HG02610 (cell line): ENCODE measurements around the gene KLF18.
"Not testable (repeated sequence)": the region's sequence is repeated elsewhere in the genome, so short reads cannot be mapped to it uniquely, and the experiment has no call there.

Experiments
- ATAC-seq: cut with Tn5 transposase; IDR thresholded peaks from one replicate; pipeline ENCODE4 v1.9.1; 2021; ENCODE audit warnings: mild to moderate bottlenecking, moderate library complexity; ENCODE audit not compliant: unreplicated experiment

Gene KLF18

DNA sequence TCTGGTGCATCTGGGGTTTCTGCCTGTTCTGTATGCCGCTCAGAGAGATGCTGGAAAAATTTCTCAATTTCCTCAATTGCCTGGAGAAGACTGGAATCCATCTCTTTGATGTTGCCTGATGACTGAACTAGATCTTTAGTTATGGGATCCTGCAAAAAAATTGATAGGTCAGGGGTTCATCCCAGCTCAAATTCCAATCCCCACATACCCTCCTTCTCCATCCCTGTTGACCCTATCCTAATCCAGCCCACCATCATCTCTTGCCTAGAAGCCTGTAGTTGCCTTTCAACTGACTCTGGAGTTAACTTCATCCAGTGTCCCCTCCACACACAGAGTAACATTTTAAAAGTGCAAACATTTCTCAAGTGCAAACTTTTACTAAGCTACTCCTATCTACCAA is at the start of gene KLF18:
TSS of gene KLF18 (minus strand) at position 101 of the 400 bp plus-strand sequence. CDS start at position 101, 0 bp downstream.
- no peak for ATAC-seq

DNA sequence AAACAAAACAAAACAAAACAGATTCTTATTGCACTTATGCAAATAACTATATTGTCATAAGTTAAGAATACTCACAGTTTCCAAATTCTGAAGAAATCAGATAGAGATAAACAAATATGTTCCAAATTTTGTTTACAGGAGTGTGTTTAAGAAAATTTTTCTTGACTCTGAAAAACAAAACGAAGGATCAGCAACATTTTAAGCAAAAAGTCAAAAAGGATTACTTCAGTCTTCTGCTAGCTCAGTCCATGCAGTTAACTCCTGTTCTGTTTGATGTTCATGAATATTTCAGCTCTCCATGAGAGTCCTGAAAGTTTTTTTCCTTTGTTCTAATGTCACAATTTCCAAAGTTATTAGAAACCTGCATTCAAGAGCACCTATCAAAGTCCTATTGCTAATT is 33.2 kb upstream of the KLF18 start:
- ATAC-seq, result no peak

DNA sequence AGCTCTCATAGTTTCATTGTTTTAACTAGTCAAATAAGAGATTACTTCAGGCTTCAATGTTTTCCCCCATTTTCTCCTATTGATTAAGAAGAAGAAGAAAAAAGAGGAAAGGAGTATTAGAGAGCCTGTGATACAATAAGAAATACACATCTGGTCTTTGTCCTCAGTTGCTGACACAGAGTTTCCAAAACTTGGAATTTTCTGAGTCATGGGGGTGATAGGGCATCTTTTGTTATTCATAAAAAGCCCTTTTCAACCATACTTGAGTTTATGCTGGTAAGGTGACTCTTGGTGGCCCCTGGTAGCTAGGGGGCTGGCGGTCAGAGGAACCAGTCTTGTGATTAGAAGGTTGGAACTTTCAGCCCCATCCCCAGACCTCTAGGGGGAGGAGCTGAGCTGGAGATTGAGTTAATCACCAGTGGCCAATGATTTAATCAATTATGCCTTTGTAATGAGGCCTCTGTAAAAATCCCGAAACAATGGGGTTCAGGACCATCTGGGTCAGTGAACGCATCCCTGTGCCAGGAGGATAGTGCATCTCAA is 28.9 kb upstream of the KLF18 start:
- ATAC-seq, result no peak

DNA sequence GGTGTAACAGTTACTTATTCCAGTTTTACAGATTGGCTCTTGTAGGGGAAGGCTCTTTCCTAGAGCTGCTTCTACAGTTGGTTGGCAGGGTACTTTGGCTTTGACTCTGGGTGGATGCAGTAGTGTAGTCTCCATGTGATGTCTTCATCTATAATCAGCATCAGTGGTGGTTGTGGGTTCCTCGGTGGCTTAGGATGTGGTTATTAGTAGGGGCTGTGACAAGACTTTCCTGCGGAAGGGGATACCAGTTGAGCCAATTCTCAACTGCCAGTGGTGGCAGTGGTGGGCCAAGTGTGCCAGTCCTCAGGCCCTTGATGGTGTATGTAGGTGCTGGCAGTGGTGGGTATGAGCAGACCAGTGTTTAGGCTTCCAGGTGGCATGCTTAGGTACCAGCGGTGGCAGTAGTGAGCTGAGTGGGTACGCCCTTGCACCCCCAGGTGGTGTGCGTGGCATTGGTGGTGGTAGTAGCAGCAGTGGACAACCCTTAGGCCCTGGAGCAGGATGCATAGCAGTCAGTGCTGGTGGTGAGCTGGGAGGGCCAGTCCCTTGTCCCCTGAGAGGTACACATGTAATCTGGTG is 27.2 kb upstream of the KLF18 start:
- no peak for ATAC-seq

DNA sequence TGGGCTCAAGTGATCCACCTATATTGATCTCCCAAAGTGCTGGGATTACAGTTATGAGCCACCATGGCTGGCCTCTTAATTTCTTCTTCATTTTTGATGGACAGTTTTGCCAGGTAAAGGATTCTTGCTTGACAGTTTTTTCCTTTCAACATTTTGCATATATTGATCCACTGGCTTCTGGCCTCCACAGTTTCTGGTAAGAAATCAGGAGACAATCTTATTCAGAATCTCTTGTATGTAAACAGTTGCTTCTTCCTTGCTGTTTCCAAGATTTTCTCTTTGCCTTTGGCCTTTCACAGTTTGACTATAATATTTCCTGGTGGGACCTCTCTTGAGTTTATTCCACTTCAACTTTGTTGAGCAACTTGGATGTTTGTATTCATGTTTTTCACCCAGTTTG is 20.1 kb upstream of the KLF18 start:
- ATAC-seq, result no peak

DNA sequence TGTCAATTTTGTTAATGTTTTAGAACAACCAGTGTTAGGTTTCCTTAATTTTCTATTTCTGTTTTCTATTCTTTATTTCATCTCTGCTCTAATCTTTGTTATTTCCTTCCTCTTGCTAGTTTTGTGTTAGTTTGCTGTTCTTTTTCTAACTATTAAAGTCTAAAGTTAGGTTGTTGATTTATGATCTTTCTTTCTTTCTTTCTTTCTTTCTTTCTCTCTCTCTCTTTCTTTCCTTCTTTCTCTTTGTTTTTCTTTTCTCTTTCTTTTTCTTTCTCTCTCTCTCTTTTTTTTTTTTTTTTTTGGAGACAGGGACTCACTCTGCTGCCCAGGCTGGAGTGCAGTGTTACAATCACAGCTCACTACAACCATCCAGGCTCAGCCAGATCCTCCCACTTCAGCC is 17.4 kb upstream of the KLF18 start:
- ATAC-seq, result no peak

DNA sequence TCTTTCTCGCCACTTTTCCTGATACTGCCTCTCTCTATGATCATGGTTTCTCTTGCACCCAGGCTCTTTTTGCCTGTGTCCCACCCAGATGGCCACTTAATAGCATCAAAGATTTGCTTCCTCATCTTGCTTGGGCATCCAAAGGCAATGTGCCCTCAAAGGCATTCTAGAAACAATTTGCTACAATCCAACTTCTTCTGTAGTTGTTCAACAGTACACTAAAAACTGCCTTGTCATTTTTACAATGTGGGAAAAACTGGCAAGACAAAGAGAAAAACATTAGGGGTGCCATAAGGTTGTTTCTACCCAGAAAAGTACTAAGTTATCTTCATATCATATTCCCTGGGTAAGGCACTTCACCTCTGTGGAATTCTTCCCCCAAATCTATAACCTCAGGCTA is 16.5 kb upstream of the KLF18 start:
- ATAC-seq, result no peak

DNA sequence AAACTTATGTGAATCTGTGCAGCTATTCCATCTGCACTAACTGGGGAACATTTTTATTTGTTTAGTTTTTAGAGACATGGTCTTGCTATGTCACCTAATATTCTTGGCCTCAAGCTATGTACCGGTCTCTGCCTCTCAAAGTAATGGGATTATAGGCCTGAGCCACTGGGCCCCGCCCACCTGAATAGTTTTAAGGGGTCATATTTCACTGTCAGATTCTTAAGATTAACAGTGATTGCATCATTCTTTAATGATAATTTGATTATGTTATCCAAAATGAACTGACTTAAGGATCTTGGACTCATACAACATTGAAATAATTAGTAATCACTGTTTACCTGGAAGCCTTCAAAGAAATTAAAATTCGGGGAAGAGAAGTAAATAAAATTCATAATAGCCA is 12.6 kb upstream of the KLF18 start:
- ATAC-seq, result no peak

DNA sequence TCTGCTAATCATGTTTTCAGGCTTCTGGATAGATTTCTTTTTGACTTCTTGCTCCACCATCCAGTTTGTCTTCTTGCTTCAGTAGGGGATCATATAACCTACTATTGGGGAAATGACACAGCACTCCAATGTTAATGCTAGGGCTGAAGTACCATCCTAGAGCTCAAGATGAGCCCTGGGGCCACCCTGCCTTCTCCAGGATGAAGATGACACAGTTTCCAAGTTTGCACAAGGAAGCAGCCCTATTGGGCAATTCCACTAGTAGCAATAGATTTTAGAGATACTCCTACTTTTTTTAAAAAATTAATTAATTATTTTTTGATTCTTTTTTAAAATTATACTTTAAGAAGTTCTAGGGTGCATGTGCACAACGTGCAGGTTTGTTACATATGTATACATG is 11.3 kb upstream of the KLF18 start:
- no peak for ATAC-seq

DNA sequence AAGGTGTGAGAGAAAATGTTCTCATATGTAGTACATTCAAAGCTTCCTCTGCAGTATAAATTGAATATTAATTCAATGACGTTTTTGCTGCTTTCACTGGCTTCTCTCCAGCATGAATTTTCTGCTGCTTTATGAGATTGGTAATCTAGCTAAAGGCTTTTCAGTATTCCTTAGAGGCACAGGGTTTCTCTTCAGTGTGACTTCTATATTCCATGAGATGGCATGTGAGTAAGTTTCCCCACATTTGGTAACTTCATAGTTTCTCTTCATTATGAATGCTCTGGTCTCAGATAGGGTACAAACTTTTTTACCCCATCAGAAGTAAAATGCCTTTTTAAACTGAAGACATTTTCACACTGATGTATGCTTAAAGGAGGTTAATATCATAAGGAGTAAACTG is 10.4 kb upstream of the KLF18 start:
- ATAC-seq, result no peak

DNA sequence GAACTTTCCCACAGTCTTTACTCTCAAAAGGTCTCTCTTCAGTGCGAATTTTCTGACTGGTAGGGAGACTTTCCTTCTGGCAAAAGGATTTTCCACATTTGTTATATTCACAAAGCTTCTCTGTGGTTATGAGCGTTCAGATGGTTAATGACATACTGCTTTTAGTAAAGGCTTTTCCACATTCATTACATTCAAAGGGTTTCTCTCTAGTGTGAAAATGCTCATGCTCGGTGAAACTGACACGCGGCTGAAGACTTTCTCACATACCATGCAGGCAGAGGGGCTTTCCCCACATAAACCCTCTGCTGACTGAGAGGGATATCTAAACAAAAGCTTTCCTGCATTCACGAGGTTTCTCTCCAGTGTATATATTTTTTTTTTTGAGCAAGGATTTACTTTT is 9.9 kb upstream of the KLF18 start:
- ATAC-seq, result no peak

DNA sequence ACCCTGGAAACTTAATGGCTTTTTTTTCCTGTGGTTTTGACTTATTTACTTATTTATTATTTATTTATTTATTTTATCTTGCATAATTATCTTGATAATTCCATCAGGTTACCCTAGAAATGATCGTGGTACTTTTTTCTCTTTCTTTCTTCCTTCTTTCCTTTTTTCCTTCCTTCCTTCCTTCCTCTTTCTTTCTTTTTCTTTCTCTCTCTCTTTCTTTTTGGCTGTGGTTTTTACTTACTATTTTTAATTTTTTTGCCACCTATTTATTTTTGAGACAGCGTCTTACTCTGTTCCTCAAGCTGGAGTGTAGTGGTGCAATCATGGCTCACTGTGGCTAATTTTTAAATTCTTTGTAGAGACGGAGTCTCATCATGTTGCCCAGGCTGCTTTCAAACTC is 6.2 kb upstream of the KLF18 start:
- ATAC-seq, result no peak

DNA sequence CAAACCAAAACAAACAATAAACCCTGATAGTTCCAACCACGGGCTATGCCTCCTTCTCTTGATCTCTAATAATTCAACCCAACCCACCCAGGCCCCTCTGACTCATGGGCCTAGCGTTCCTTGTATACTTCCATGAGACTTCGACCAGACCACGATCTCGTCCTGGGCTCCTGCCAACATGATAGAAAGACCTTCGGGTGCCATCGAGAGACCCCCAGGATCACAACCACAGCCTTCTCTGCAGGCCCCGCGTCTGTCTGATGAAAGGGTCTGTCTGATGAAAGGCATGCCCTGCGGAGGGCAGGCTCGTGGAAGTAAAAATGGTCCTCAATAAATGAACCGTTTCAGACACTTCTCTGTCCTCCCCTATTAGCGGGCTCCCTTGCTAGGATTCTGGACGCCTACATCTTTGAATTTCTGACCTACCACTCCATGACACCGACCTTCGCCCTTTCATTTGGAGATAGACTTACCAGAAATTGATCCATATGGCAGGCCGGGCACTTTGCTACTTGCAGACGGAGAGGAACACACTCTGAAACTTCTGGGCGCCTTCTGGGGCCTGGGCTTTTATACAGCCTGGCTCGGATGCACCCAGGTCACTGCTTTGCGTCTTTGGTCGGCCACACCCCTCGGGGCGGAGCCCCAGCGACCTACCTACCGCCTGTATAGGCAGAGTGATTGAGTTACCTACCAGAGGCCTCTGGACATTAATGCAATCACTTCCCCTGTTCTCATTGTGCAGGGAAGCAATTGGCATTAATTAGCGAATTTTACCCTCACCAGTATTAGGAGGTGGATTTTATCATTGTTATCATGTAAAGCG is 5.3 kb upstream of the KLF18 start:
- ATAC-seq, result no peak

DNA sequence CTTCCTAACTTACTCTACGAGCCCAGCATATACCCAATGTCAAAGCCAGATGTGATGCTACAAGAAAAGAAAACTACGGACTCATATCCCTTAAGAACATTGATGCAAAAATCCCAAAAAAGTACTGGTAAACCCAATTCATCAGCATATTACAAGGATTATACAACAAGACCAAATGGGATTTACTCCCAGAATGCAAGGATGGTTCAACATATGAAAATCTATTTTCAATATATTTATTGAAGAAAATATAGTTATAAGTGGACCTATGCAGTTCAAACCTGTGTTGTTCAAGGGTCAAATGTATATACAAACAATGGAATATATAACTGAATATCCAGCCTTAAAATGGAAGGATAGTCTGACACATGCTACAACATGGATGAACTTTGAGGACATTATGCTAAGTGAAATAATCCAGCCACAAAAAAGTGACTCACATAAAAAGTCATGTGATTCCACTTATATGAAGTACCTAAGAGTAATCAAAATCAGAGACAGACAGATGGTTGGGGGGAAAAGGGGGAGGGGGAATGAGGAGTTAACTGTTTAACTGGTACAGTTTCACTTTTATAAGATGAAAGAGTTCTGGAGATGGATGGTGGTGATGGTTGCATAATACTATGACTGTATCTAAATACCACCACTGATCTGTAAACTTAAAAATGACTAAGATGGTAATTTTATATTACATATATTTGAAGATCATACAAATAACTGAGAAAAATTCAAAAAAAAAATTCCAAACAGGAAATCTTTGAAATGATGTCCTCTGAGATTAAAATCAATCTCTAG is 3.7 kb upstream of the KLF18 start:
- no peak for ATAC-seq

DNA sequence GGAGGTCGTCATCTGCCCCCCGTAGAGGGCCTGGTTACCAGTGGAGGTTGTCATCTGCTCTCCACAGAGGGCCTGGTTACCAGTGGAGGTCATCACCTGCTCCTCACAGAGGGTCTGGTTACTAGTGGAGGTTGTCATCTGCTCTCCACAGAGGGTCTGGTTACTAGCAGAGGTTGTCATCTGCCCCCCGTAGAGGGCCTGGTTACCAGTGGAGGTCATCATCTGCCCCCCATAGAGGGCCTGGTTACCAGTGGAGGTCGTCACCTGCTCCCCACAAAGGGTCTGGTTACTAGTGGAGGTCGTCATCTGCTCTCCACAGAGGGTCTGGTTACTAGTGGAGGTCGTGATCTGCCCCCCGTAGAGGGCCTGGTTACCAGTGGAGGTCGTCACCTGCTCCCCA is 1.9 kb downstream of the KLF18 start:
- ATAC-seq, result not testable (repeated sequence)

DNA sequence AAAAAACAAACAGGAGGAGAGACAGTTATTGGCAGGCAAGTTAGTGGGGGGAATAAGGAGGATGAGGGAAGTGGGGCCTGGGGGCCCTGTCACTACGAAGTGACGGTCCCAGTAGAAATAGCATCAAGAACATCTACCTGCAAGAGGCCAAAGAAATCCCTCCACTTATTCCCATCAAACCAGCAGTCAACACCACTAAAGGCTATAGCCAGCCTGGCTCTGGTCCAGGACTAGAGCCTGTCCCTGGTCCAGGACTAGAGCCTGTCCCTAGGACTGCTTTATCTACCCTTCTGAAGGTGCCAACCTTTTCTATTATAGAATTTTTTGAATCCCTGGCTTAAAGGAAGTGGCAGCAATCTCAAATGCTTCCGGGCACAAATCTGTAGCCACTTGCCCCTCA is 3.2 kb downstream of the KLF18 start:
- ATAC-seq, result no peak

DNA sequence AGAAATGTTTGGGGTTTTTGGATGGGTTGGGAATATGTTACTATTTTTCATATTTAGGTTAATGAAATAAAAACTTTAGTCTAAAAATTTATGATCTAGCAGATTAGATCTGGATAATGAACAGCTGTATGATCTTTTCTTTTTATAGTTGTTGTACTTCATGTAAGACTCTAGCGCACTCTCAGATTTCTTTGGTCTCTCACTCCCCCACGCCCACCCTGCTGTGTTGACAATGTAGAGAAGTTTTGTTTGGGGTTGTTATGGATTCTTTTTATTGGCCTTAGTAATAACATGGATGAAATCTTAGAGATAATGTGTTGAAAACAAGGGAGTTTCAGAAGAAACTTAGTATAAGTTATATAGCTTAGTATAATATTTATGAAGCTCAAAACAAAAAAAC is 5.5 kb downstream of the KLF18 start:
- ATAC-seq, result no peak

DNA sequence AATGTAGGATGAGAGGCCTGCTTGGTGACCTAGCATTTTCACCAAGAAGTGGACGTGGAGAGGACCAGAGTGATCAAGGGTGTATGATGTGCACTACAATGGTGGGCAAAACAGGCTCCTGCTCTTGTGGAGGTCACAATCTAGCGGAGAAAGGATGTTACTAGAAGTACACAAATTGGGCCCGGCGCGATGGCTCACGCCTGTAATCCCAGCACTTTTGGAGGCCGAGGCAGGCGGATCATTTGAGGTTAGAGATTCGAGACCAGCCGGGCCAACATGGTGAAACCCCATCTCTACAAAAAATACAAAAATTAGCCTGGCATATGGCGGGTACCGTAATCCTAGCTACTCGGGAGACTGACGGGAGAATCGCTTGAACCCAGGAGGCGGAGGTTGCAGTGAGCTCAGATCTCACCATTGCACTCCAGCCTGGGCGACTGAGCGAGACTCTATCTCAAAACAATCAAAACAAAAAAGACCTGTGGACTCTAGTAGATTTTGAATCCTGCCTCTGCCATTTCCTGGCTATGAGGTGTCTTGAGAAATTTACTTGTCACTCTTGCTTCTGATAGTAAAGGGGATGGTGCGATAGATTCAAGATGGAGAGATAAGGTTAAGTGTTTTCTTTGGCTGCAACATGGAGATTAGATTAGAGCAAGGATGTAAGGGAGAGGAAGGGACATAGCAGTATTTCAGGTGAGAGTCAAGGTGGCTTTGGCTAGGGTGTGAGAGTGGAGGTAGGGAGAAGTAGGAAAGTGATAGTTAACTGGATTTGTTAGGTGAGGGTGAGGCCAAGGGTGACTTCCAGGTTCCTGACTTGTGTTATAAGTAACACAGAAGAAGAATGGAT is 7.1 kb downstream of the KLF18 start:
- no peak for ATAC-seq

DNA sequence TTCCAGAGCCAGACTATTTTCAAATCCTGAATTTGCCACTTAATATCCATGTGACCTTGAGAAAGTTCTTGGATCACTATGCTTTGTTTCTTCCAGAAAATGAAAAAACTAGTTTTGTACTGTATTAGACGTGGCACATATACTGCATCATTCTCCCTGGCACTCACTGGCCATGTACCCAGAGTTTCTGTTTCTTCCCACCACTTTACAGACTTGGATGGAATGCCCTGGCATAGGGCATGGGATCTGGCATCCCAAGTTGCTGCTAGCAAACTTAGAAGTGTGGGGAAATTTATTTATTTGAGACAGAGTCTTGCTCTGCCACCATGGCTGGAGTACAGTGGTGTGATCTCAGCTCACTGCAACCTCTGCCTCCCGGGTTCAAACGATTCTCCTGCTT is 10.0 kb downstream of the KLF18 start:
- no peak for ATAC-seq

DNA sequence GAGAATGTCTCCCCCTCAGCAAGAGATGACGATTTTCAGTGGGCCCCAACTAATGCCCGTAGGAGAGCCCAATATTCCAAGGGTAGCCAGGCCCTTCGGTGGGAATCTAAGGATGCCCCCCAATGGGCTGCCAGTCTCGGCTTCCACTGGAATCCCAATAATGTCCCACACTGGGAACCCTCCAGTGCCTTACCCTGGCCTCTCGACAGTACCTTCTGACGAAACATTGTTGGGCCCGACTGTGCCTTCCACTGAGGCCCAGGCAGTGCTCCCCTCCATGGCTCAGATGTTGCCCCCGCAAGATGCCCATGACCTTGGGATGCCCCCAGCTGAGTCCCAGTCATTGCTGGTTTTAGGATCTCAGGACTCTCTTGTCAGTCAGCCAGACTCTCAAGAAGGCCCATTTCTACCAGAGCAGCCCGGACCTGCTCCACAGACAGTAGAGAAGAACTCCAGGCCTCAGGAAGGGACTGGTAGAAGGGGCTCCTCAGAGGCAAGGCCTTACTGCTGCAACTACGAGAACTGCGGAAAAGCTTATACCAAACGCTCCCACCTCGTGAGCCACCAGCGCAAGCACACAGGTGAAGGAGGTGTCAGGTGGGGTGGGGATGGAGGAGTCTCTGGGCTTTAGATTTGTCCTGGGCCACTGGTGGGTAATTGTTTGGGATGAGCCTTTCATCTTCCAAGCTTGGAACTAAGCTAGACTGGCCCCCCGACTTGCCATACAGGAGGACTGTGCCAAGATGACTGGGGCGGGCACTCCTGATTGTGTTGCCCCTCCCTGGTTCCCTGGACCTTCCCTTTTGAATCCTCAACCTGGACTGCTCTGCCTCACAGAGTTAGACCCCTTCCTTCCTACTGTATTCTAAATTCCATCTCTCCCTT is 11.6 kb downstream of the KLF18 start:
- ATAC-seq, result no peak
